Esophagus muscularis mucosa (tissue), 4 donors: Measurements from ENCODE around the gene MS4A1. TPM values are rescaled to one million over a fixed set of nuclear protein-coding genes. Genes with fewer than 3 reads are reported as not detected.
"Not testable (repeated sequence)": the region's sequence is repeated elsewhere in the genome, so short reads cannot be mapped to it uniquely, and the experiment has no call there.

Experiments
- DNase-seq: peaks from one replicate; pipeline ENCODE4 v3.0.0-alpha.2; 2017; ENCODE audit errors: extremely low spot score
- H3K27ac ChIP-seq, 4 donors: fragments of 200-600 bp; sonication (generic); replicated peaks in 1 of 4; 1 replicate in 3 of 4; 2 replicates in 1 of 4; pipeline ENCODE4 v1.5.1; 2016 to 2019; ENCODE audit warnings: mild to moderate bottlenecking in 1 of 4
- H3K27me3 ChIP-seq, 4 donors: fragments of 200-600 bp; sonication (generic); one replicate each; pipeline versions ENCODE4 v1.5.1 to v1.6.0; 2016 to 2019
- H3K36me3 ChIP-seq, 4 donors: fragments of 200-600 bp; sonication (generic); one replicate each; pipeline ENCODE4 v1.5.1; 2016 to 2019
- H3K4me1 ChIP-seq, 4 donors: fragments of 200-600 bp; sonication (generic); one replicate each; pipeline ENCODE4 v1.5.1; 2016 to 2019
- H3K4me3 ChIP-seq, 4 donors: fragments of 200-600 bp; sonication (generic); 1 replicate in 2 of 4; 2 replicates in 2 of 4; pipeline ENCODE4 v1.5.1; 2016 to 2019; ENCODE audit warnings: mild to moderate bottlenecking in 4 of 4, moderate library complexity in 1 of 4
- H3K9me3 ChIP-seq, 4 donors: fragments of 200-600 bp; sonication (generic); 1 replicate in 3 of 4; 2 replicates in 1 of 4; pipeline ENCODE4 v1.5.1; 2016 to 2019
- EP300 ChIP-seq: sonication (generic); formaldehyde crosslinking; IDR thresholded peaks from one replicate; pipeline ENCODE4 v1.6.1; 2017; ENCODE audit warnings: antibody characterized with exemption
- POLR2A ChIP-seq: fragments of 450-650 bp; IDR thresholded peaks from one replicate; pipeline ENCODE4 v1.6.1; 2017; ENCODE audit warnings: antibody characterized with exemption, moderate library complexity, mild to moderate bottlenecking, low read depth
- POLR2AphosphoS5 ChIP-seq, 2 donors: sonication (generic); formaldehyde crosslinking; IDR thresholded peaks; one replicate each; pipeline ENCODE4 v1.6.1; 2017; ENCODE audit warnings: antibody characterized with exemption in 2 of 2
- WGBS: methylation state at CpG from one replicate; pipeline ENCODE4 v1.1.5; 2018; 5-methylcytosine and 5-hydroxymethylcytosine counted together
- intact Hi-C: fragments of 100-400 bp; cut with DNase I; formaldehyde crosslinking; loops from one replicate; pipeline ENCODE4 v1.15.1; 2023
- total RNA-seq, 4 donors: library from RNA; depleted of rRNA; stranded (reverse); fragments of >200 nt; gene quantifications; one replicate each; pipeline versions ENCODE4 v1.1.0 to v1.2.1, GENCODE V29; 2016
- TF ChIP-seq, protein P1 (sequence below), 3 experiments: fragments of 200-600 bp in 2 of 3; fragments of 450-650 bp in 1 of 3; sonication (generic) in 2 of 3; IDR thresholded peaks; one replicate each; pipeline ENCODE4 v1.5.1; 2017 to 2019; ENCODE audit warnings: antibody characterized with exemption in 3 of 3, mild to moderate bottlenecking in 2 of 3, moderate library complexity in 1 of 3

MS4A1 gene
- total RNA-seq, 4 donors from 2014 or later = 0.13 to 0.99 (median 0.23) TPM; not detected in 1

DNA sequence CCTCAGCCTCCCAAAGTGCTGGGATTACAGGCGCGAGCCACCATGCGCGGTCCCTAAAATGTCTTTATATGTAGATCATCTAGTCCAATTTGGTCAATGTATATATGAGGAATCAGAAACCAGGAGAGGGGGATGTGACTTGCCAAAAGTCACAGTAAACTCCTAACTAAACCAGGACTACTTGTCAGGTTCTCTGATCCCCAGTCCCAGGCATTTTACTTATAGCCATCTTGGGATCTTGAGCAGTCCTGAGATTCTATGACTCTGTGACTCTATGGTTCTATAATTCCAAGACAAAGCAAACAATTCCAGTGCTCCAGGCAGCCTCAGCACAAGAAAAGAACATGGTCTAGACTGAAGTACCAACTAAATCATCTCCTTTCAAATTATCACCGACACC lies 26.4 kb upstream of the MS4A1 start, which contains the start of gene MS4A5:
MS4A5 (plus strand) TSS at position 301 of the 400 bp plus-strand sequence. CDS start 103 bp downstream, outside the sequence.
- TF ChIP-seq POLR2AphosphoS5 (IDR thresholded peaks at IDR 0.05) = no peak
- TF ChIP-seq POLR2A = no peak
- TF ChIP-seq, protein P1, sequence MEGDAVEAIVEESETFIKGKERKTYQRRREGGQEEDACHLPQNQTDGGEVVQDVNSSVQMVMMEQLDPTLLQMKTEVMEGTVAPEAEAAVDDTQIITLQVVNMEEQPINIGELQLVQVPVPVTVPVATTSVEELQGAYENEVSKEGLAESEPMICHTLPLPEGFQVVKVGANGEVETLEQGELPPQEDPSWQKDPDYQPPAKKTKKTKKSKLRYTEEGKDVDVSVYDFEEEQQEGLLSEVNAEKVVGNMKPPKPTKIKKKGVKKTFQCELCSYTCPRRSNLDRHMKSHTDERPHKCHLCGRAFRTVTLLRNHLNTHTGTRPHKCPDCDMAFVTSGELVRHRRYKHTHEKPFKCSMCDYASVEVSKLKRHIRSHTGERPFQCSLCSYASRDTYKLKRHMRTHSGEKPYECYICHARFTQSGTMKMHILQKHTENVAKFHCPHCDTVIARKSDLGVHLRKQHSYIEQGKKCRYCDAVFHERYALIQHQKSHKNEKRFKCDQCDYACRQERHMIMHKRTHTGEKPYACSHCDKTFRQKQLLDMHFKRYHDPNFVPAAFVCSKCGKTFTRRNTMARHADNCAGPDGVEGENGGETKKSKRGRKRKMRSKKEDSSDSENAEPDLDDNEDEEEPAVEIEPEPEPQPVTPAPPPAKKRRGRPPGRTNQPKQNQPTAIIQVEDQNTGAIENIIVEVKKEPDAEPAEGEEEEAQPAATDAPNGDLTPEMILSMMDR (IDR thresholded peaks at IDR 0.05) = no peak
- no peak for TF ChIP-seq EP300
- Histone ChIP-seq H3K9me3 (no peaks in the 10 kb centered on the region), H3K4me3 (no peak within 1 kb of the TSS), H3K4me1 (no peaks in the 10 kb centered on the region), H3K36me3 (no peaks in the 10 kb centered on the region), H3K27me3 (no peaks in the 10 kb centered on the region), H3K27ac (no peak within 1 kb of the TSS)
- no peak for DNase-seq
- WGBS = 100% methylated on average over 5 of the region's 5 CpGs
- intact Hi-C loops = no loop called here

GRCh38 chr11:60431251-60431650 lies 24.4 kb upstream of the MS4A1 start:
- DNase-seq = no peak
- no peak overlapping the region for H3K27ac ChIP-seq
- no peaks in the 10 kb centered on the region for H3K27me3 ChIP-seq
- no peaks in the 10 kb centered on the region for H3K9me3 ChIP-seq
- intact Hi-C loops = no loop called here
- no peak overlapping the region for H3K4me3 ChIP-seq
- WGBS = 79% methylated on average over 2 of the region's 2 CpGs
- no peak for TF ChIP-seq POLR2A
- no peak for TF ChIP-seq POLR2AphosphoS5 (IDR thresholded peaks at IDR 0.05)
- no peak for TF ChIP-seq EP300
- TF ChIP-seq, protein P1 (IDR thresholded peaks at IDR 0.05) = no peak
- H3K36me3 ChIP-seq = no peaks in the 10 kb centered on the region
- no peaks in the 10 kb centered on the region for H3K4me1 ChIP-seq

DNA sequence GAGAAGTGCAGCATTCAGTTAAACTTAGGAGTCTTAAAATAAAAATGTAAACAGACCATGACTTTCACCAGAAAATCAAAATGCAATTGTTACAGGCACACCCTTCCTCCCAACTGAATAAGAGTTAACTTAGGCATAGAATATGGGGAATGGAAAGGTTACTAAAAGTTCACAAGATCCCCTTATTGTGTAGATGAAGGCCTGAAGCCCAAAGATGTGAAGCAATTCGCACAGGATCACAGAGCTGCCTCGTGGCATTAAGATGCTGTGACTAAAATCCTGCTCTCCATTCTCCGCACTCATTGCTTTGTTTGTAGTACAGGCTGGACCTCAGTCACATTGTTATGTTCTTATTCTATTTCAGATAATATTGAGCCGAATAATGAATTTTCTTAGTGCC lies 22.2 kb upstream of the MS4A1 start:
- Histone ChIP-seq H3K4me1 (no peaks in the 10 kb centered on the region), H3K4me3 (no peak overlapping the region), H3K9me3 (no peaks in the 10 kb centered on the region), H3K27me3 (no peaks in the 10 kb centered on the region), H3K27ac (no peak overlapping the region), H3K36me3 (no peaks in the 10 kb centered on the region)
- WGBS = 72% methylated on average over 4 of the region's 4 CpGs
- intact Hi-C loops = no loop called here
- TF ChIP-seq POLR2A (no peak), POLR2AphosphoS5 (IDR thresholded peaks at IDR 0.05) (no peak), EP300 (no peak)
- TF ChIP-seq, protein P1 (IDR thresholded peaks at IDR 0.05) = no peak
- DNase-seq = no peak

- no peaks in the 10 kb centered on the region for H3K9me3 ChIP-seq
- no peaks in the 10 kb centered on the region for H3K27me3 ChIP-seq
- H3K4me1 ChIP-seq = no peaks in the 10 kb centered on the region
- H3K4me3 ChIP-seq = no peak overlapping the region
- no peak for DNase-seq
- no peak overlapping the region for H3K27ac ChIP-seq
- intact Hi-C loops = no loop called here
- no peaks in the 10 kb centered on the region for H3K36me3 ChIP-seq
- no peak for TF ChIP-seq EP300
- no peak for TF ChIP-seq POLR2AphosphoS5 (IDR thresholded peaks at IDR 0.05)
- TF ChIP-seq, protein P1 (IDR thresholded peaks at IDR 0.05) = no peak
- TF ChIP-seq POLR2A = no peak
Observed at GRCh38 chr11:60447070-60447469, 8.6 kb upstream of the MS4A1 start.

DNA sequence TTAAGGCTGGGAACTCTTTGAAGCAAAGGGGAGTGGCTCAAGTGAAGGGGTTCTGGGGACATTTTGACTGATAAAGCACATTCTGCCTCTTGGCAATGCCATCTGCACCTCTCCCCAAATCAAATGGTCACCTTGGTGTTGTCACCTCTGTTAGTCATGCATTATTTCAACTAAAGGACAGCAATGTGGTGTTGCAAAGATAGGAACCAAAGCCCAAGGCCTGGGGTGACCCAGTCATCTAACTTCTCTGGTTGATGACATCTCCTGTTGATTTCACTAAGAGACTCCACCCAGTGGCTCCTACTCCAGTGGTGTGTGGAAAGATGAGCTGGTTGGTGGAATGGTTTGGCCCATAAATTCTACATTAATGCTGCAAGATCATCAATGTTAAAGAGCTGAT lies 7.8 kb upstream of the MS4A1 start:
- Histone ChIP-seq H3K27ac (no peak overlapping the region), H3K9me3 (no peaks in the 10 kb centered on the region), H3K27me3 (no peaks in the 10 kb centered on the region), H3K4me1 (no peaks in the 10 kb centered on the region), H3K4me3 (no peak overlapping the region), H3K36me3 (no peaks in the 10 kb centered on the region)
- TF ChIP-seq EP300 (no peak), POLR2A (no peak), POLR2AphosphoS5 (IDR thresholded peaks at IDR 0.05) (no peak)
- TF ChIP-seq, protein P1 (IDR thresholded peaks at IDR 0.05) = no peak
- DNase-seq = no peak
- intact Hi-C loops = no loop called here

DNA sequence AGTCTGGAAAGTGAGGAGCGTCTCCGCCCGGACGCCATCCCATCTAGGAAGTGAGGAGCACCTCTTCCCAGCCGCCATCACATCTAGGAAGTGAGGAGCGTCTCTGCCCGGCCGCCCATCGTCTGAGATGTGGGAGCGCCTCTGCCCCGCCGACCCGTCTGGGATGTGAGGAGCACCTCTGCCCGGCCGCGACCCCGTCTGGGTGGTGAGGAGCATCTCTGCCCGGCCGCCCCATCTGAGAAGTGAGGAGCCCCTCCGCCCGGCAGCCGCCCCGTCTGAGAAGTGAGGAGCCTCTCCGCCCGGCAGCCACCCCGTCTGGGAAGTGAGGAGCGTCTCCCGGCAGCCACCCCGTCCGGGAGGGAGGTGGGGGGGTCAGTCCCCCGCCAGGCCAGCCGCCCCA lies 4.5 kb upstream of the MS4A1 start:
- H3K9me3 ChIP-seq, H3K27me3 ChIP-seq, intact Hi-C loops, H3K36me3 ChIP-seq, H3K27ac ChIP-seq, DNase-seq, H3K4me1 ChIP-seq, H3K4me3 ChIP-seq: not testable (repeated sequence)
- WGBS = 95% methylated on average over 9 of the region's 32 CpGs
